Fibroblast of lung (primary cell): ENCODE results near the gene NUP93. TPM values are rescaled to one million over a fixed set of nuclear protein-coding genes. Genes with fewer than 3 reads are reported as not detected.

Source experiments
- DNase-seq, 2 donors: peaks; one replicate each; pipeline versions ENCODE4 v3.0.0 to v3.0.0-alpha.2; 2010; ENCODE audit warnings: low read depth in 2 of 2
- H2AFZ ChIP-seq: 2 replicates; pipeline ENCODE4 v1.5.1; 2012; ENCODE audit warnings: low read length, control low read depth, inconsistent platforms
- H3K27ac ChIP-seq: 2 replicates; pipeline ENCODE4 v1.5.1; 2011; ENCODE audit warnings: low read length, control low read depth; ENCODE audit not compliant: insufficient read depth
- H3K27me3 ChIP-seq: 2 replicates; pipeline ENCODE4 v1.5.1; 2011; ENCODE audit warnings: mild to moderate bottlenecking, low read length; ENCODE audit not compliant: control insufficient read depth, insufficient read depth
- H3K36me3 ChIP-seq: 2 replicates; pipeline ENCODE4 v1.5.1; 2011; ENCODE audit warnings: low read length; ENCODE audit not compliant: control insufficient read depth, insufficient read depth
- H3K4me1 ChIP-seq: 2 replicates; pipeline ENCODE4 v1.5.1; 2011; ENCODE audit warnings: low read length; ENCODE audit not compliant: control insufficient read depth, insufficient read depth; ENCODE audit errors: extremely low read depth
- H3K4me2 ChIP-seq: 2 replicates; pipeline ENCODE4 v1.5.1; 2011; ENCODE audit warnings: low read length, control low read depth; ENCODE audit not compliant: insufficient read depth; ENCODE audit errors: extremely low read depth
- H3K4me3 ChIP-seq, 4 experiments: fragments of 200-600 bp in 1 of 4; sonication (generic) in 1 of 4; replicated peaks in 1 of 4; 2 replicates each; pipeline ENCODE4 v1.5.1; 2011 to 2016; ENCODE audit warnings: low read length in 4 of 4, low read depth in 3 of 4, mild to moderate bottlenecking in 3 of 4, control low read depth in 2 of 4, inconsistent platforms in 1 of 4, mixed read lengths in 1 of 4; ENCODE audit not compliant: insufficient read depth in 1 of 4; ENCODE audit errors: control extremely low read depth in 1 of 4
- H3K79me2 ChIP-seq: 2 replicates; pipeline ENCODE4 v1.5.1; 2012; ENCODE audit warnings: mild to moderate bottlenecking, low read length, inconsistent platforms; ENCODE audit not compliant: control insufficient read depth, insufficient read depth
- H3K9ac ChIP-seq: 2 replicates; pipeline ENCODE4 v1.5.1; 2011; ENCODE audit warnings: mild to moderate bottlenecking, low read length, control low read depth; ENCODE audit not compliant: insufficient read depth
- H3K9me3 ChIP-seq: 2 replicates; pipeline ENCODE4 v1.5.1; 2012; ENCODE audit warnings: low read depth, low read length; ENCODE audit not compliant: control insufficient read depth, insufficient read depth
- H4K20me1 ChIP-seq: 2 replicates; pipeline ENCODE4 v1.5.1; 2011; ENCODE audit warnings: low read length; ENCODE audit not compliant: control insufficient read depth, insufficient read depth; ENCODE audit errors: extremely low read depth
- CTCF ChIP-seq, 2 donors: IDR thresholded peaks in 1 of 2; conservative IDR thresholded peaks in 1 of 2; 1 replicate in 1 of 2; 2 replicates in 1 of 2; pipeline ENCODE4 v1.5.1; 2011 to 2012; ENCODE audit warnings: low read length in 2 of 2, control low read depth in 1 of 2, inconsistent platforms in 1 of 2, low read depth in 1 of 2, mild to moderate bottlenecking in 1 of 2
- EZH2 ChIP-seq: IDR thresholded peaks from 2 replicates; pipeline ENCODE4 v1.5.1; 2012; ENCODE audit warnings: low read length, control low read depth, mild to moderate bottlenecking; ENCODE audit errors: missing control alignments
- polyA plus RNA-seq, 2 donors: library from polyadenylated mRNA; depleted of rRNA in 1 of 2; stranded (reverse) in 1 of 2; unstranded in 1 of 2; fragments of >200 nt; gene quantifications; 2 replicates each; pipeline ENCODE4 v1.2.1, GENCODE V29; 2011 to 2012; ENCODE audit warnings: missing spikeins in 1 of 2
- total RNA-seq: library from RNA; depleted of rRNA; stranded (reverse); fragments of >200 nt; gene quantifications from 2 replicates; pipeline ENCODE4 v1.2.1, GENCODE V29; 2014

NUP93 gene
- total and polyA plus RNA-seq, 2 donors (not counting 1 experiment from before 2014, with no cell fraction given): 37.6 to 42.9 TPM

- no peak overlapping the region for H3K4me2 ChIP-seq
Measured at GRCh38 chr16:56897026-56897799, 167.3 kb downstream of the NUP93 start.

GRCh38 chr16:56898847-56899246, 168.9 kb downstream of the NUP93 start:
- no peak overlapping the region for H3K4me3 ChIP-seq
- no peak overlapping the region for H3K9ac ChIP-seq
- H3K27ac ChIP-seq: no peak overlapping the region
- no peaks in the 10 kb centered on the region for H3K9me3 ChIP-seq
- peaks cover 4% of the 10 kb centered on the region for H3K27me3 ChIP-seq
- DNase-seq: no peak
- H3K4me2 ChIP-seq: no peak overlapping the region
- no peak overlapping the region for H2AFZ ChIP-seq
- no peaks in the 10 kb centered on the region for H3K79me2 ChIP-seq
- H3K36me3 ChIP-seq: no peaks in the 10 kb centered on the region
- TF ChIP-seq CTCF (conservative IDR thresholded peaks at IDR 0.05 in 1 of 2, IDR thresholded peaks at IDR 0.05 in 1 of 2; ENCODE audit: low read depth in 1 of 2, low read length in 2 of 2) (no peak), EZH2 (no peak)
- H4K20me1 ChIP-seq: no peaks in the 10 kb centered on the region
- no peaks in the 10 kb centered on the region for H3K4me1 ChIP-seq

More at GRCh38 chr16:56897026-56897799, 167.3 kb downstream of the NUP93 start:
- no peak overlapping the region for H3K27ac ChIP-seq
- no peaks in the 10 kb centered on the region for H3K79me2 ChIP-seq
- H3K4me1 ChIP-seq: no peaks in the 10 kb centered on the region
- TF ChIP-seq CTCF (conservative IDR thresholded peaks at IDR 0.05 in 1 of 2, IDR thresholded peaks at IDR 0.05 in 1 of 2; ENCODE audit: low read depth in 1 of 2, low read length in 2 of 2): no peak
- no peak for TF ChIP-seq EZH2
- peaks cover 4% of the 10 kb centered on the region for H3K27me3 ChIP-seq
- H3K36me3 ChIP-seq: no peaks in the 10 kb centered on the region
- no peaks in the 10 kb centered on the region for H3K9me3 ChIP-seq
- no peak overlapping the region for H3K9ac ChIP-seq
- H4K20me1 ChIP-seq: no peaks in the 10 kb centered on the region
- no peak overlapping the region for H3K4me3 ChIP-seq
- no peak overlapping the region for H2AFZ ChIP-seq
- DNase-seq: no peak

Other genes starting within 250 kb of the NUP93 start
- 76.3 and 84.9 TPM in 2 replicates for gene BBS2, start 210.1 kb upstream of the NUP93 start, total RNA-seq
- gene BBS2, start 210.1 kb upstream of the NUP93 start, polyA plus RNA-seq: 42.5 and 59.9 TPM in 2 replicates
- not detected in 2 replicates for gene MT4, start 165.1 kb upstream of the NUP93 start, total RNA-seq
- not detected in 2 replicates for gene MT4, start 165.1 kb upstream of the NUP93 start, polyA plus RNA-seq
- gene MT3, start 140.6 kb upstream of the NUP93 start, total RNA-seq: not detected in 2 replicates
- not detected in 2 replicates for gene MT3, start 140.6 kb upstream of the NUP93 start, polyA plus RNA-seq
- gene MT2A, start 121.5 kb upstream of the NUP93 start, total RNA-seq: 76.5 and 113 TPM in 2 replicates
- 49.2 and 225 TPM in 2 replicates for gene MT2A, start 121.5 kb upstream of the NUP93 start, polyA plus RNA-seq
- gene MT1E, start 104.3 kb upstream of the NUP93 start, total RNA-seq: 251 and 390 TPM in 2 replicates
- 465 and 572 TPM in 2 replicates for gene MT1E, start 104.3 kb upstream of the NUP93 start, polyA plus RNA-seq
- 18.5 and 58.8 TPM in 2 replicates for gene MT1M, start 97.5 kb upstream of the NUP93 start, total RNA-seq
- gene MT1M, start 97.5 kb upstream of the NUP93 start, polyA plus RNA-seq: 6.9 and 8.5 TPM in 2 replicates
- gene MT1A, start 91.5 kb upstream of the NUP93 start, total RNA-seq: 2.3 and 5.3 TPM in 2 replicates
- gene MT1A, start 91.5 kb upstream of the NUP93 start, polyA plus RNA-seq: 2.9 and 4.8 TPM in 2 replicates
- gene MT1B, start 78.2 kb upstream of the NUP93 start, total RNA-seq: not detected in 2 replicates
- not detected in 2 replicates for gene MT1B, start 78.2 kb upstream of the NUP93 start, polyA plus RNA-seq
- 0.26 and 2.1 TPM in 2 replicates for gene MT1F, start 72.2 kb upstream of the NUP93 start, total RNA-seq
- 0.20 and 3.2 TPM in 2 replicates for gene MT1F, start 72.2 kb upstream of the NUP93 start, polyA plus RNA-seq
- gene MT1G, start 62.1 kb upstream of the NUP93 start, total RNA-seq: 11.6 and 16.4 TPM in 2 replicates
- gene MT1G, start 62.1 kb upstream of the NUP93 start, polyA plus RNA-seq: 5.7 and 9.1 TPM in 2 replicates
- gene MT1H, start 60.3 kb upstream of the NUP93 start, total RNA-seq: not detected in 2 replicates
- not detected in 2 replicates for gene MT1H, start 60.3 kb upstream of the NUP93 start, polyA plus RNA-seq
- 86.8 and 137 TPM in 2 replicates for gene MT1X, start 47.7 kb upstream of the NUP93 start, total RNA-seq
- gene MT1X, start 47.7 kb upstream of the NUP93 start, polyA plus RNA-seq: 137 and 242 TPM in 2 replicates
- not detected in 2 replicates for gene SLC12A3, start 135.1 kb downstream of the NUP93 start, total RNA-seq
- gene SLC12A3, start 135.1 kb downstream of the NUP93 start, polyA plus RNA-seq: not detected in 2 replicates
- 111 and 117 TPM in 2 replicates for gene HERPUD1, start 202.0 kb downstream of the NUP93 start, total RNA-seq
- gene HERPUD1, start 202.0 kb downstream of the NUP93 start, polyA plus RNA-seq: 127 and 199 TPM in 2 replicates
- not detected in 2 replicates for gene CETP, start 231.8 kb downstream of the NUP93 start, total RNA-seq
- 0.06 TPM in 1 of 2 replicates, not detected in the other for gene CETP, start 231.8 kb downstream of the NUP93 start, polyA plus RNA-seq